ENCODE results near the gene RABGAP1L. TPM values are rescaled to one million over a fixed set of nuclear protein-coding genes. Genes with fewer than 3 reads are reported as not detected.

RABGAP1L gene
- total RNA-seq, 4 donors from 2014 or later, result 39.3 to 101 (median 63.7) TPM

DNA sequence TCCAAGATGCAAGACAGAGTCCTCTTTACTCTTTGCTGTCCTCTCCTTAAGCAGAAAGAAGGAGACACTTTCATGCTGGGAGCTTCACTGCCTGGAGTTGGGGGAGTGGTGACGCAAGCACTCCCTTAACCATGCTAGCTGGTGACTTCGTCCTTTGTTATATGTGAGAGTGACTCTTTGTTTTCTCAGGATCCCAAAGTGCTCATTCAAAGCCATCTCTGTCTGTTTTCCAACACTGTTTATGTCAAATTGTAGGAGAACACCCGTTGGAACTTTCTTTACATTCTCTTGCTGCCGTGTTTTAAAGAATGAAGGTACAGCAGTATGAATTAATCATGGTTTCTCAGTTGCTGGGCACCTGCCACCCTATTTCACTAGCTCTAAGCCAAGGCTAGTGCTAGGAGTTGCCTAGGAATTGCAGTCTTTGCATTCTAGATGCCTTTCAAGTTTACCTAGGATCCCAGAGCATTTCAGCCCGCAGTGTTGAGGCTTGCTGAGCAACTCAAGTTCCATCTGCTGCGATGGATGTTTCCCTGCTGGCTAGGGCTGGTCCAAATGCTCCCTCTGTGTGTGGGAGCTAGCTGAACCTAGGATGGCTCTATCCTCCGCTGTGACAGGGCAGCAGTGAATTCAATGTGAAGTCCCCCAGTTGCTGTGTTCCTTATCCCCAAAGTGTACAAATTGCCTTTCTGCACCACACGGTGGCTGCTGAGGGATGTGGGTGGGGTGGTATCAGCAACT lies 205.8 kb downstream of the RABGAP1L start:
- TF ChIP-seq, protein P1, sequence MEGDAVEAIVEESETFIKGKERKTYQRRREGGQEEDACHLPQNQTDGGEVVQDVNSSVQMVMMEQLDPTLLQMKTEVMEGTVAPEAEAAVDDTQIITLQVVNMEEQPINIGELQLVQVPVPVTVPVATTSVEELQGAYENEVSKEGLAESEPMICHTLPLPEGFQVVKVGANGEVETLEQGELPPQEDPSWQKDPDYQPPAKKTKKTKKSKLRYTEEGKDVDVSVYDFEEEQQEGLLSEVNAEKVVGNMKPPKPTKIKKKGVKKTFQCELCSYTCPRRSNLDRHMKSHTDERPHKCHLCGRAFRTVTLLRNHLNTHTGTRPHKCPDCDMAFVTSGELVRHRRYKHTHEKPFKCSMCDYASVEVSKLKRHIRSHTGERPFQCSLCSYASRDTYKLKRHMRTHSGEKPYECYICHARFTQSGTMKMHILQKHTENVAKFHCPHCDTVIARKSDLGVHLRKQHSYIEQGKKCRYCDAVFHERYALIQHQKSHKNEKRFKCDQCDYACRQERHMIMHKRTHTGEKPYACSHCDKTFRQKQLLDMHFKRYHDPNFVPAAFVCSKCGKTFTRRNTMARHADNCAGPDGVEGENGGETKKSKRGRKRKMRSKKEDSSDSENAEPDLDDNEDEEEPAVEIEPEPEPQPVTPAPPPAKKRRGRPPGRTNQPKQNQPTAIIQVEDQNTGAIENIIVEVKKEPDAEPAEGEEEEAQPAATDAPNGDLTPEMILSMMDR (IDR thresholded peaks at IDR 0.05), result no peak
- TF ChIP-seq POLR2AphosphoS5 (IDR thresholded peaks at IDR 0.05) (no peak), POLR2A (IDR thresholded peaks at IDR 0.05; ENCODE audit: low read depth) (no peak), EP300 (IDR thresholded peaks at IDR 0.05) (no peak)
- 89% methylated on average over 8 of the region's 8 CpGs for WGBS
- H3K27me3 ChIP-seq, result no peaks in the 10 kb centered on the region
- intact Hi-C loops (cut with DNase I), result no loop called here
- H3K9me3 ChIP-seq, result no peaks in the 10 kb centered on the region
- no peak overlapping the region for H3K4me3 ChIP-seq
- no peak overlapping the region for H3K27ac ChIP-seq (replicated peaks in 1 of 4)
- no peaks in the 10 kb centered on the region for H3K4me1 ChIP-seq
- DNase-seq (ENCODE audit: extremely low spot score), result no peak
- H3K36me3 ChIP-seq, result no peaks in the 10 kb centered on the region

DNA sequence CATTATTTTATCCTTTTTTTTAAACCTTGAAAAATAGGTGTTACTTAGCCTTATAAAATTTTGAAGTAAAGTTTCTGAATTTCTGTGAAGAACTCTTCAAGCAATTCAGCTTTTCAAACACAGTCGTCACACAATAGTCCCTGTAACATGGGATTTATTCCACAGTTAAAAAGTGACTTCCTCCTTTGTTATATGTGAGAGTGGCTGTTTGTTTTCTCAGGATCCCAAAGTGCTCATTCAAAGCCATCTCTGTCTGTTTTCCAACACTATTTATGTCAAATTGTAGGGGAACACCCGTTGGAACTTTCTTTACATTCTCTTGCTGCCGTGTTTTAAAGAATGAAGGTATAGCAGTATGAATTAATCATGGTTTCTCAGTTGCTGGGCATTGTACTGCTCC lies 207.6 kb downstream of the RABGAP1L start:
- DNase-seq (ENCODE audit: extremely low spot score), result no peak
- no peaks in the 10 kb centered on the region for H3K36me3 ChIP-seq
- no peak overlapping the region for H3K4me3 ChIP-seq
- intact Hi-C loops (cut with DNase I), result no loop called here
- 72% methylated on average over 3 of the region's 3 CpGs for WGBS
- no peak overlapping the region for H3K27ac ChIP-seq (replicated peaks in 1 of 4)
- H3K27me3 ChIP-seq, result no peaks in the 10 kb centered on the region
- H3K4me1 ChIP-seq, result no peaks in the 10 kb centered on the region
- no peaks in the 10 kb centered on the region for H3K9me3 ChIP-seq
- no peak for TF ChIP-seq POLR2A (IDR thresholded peaks at IDR 0.05; ENCODE audit: low read depth)

DNA sequence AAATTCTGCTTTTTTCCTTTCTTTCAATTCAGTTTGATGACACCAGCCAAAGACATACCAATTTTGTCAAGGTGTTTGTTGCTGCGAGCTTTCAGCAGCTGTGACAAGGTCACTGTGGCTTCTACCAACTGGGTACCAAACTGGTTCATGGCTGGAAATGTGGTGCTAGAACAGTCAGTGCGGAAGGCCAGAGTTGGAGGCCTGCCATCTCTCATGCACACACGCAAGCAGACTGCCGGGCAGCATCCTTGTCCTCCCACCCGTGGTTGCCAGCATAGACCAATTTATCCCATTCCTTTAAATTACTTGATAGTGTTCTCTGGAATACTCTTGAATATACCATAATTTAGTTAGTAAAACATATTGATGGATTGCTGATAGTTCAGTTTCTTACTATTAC lies 208.6 kb downstream of the RABGAP1L start:
- TF ChIP-seq POLR2AphosphoS5 (IDR thresholded peaks at IDR 0.05) (no peak), POLR2A (IDR thresholded peaks at IDR 0.05; ENCODE audit: low read depth) (no peak), EP300 (IDR thresholded peaks at IDR 0.05) (no peak)
- TF ChIP-seq, protein P1 (IDR thresholded peaks at IDR 0.05), result no peak
- 97% methylated on average over 5 of the region's 5 CpGs for WGBS
- Histone ChIP-seq H3K27me3 (no peaks in the 10 kb centered on the region), H3K27ac (replicated peaks in 1 of 4) (no peak overlapping the region), H3K4me1 (no peaks in the 10 kb centered on the region), H3K36me3 (no peaks in the 10 kb centered on the region), H3K4me3 (no peak overlapping the region), H3K9me3 (no peaks in the 10 kb centered on the region)
- intact Hi-C loops (cut with DNase I), result no loop called here
- DNase-seq (ENCODE audit: extremely low spot score), result no peak

DNA sequence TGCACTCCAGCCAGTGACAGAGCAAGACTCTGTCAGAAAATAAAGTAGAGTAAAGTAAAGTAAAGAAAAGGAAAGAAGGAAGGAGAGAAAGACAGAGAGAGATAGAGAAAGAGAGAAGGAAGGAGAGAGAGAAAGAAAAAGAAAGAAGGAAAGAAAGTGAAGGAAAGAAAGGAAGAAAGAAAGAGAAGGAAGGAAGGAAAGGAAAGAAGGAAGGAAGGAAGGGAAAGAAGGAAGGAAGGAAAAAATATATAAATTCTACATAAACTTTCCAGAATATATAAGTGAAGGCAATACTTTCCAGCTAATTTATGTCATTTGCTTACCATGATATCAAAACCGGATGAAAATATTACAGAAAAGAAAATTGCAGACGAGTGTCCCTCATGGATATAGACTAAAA lies 216.7 kb downstream of the RABGAP1L start:
- TF ChIP-seq POLR2A (IDR thresholded peaks at IDR 0.05; ENCODE audit: low read depth) (no peak), EP300 (IDR thresholded peaks at IDR 0.05) (no peak), POLR2AphosphoS5 (IDR thresholded peaks at IDR 0.05) (no peak)
- TF ChIP-seq, protein P1 (IDR thresholded peaks at IDR 0.05), result no peak
- no peaks in the 10 kb centered on the region for H3K4me1 ChIP-seq
- intact Hi-C loops (cut with DNase I), result no loop called here
- H3K27ac ChIP-seq (replicated peaks in 1 of 4), result no peak overlapping the region
- H3K36me3 ChIP-seq, result peaks cover 0 to 5% (median 0%) of the 10 kb centered on the region in 4 donors
- H3K4me3 ChIP-seq, result no peak overlapping the region
- no peaks in the 10 kb centered on the region for H3K9me3 ChIP-seq
- WGBS, result 98% methylated on average over 2 of the region's 2 CpGs
- no peak for DNase-seq (ENCODE audit: extremely low spot score)
- H3K27me3 ChIP-seq, result no peaks in the 10 kb centered on the region

DNA sequence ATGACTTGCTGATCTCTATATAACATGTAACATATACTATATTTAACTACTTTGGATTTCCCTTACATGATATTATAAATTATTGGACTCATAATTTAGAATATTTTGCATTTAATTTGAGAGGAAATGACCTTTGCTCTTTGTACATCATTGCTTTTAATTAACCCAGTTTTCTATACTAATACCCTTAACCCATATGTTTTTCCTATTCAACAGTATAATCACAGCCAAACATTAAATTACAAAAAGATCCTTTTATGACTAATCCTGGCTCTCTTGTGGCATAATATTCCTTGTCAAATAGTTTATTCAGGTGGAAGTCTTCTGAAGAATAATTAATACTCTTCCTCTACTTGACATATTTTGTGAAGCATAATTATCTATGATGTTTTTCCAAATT lies 232.4 kb downstream of the RABGAP1L start:
- no peak for DNase-seq (ENCODE audit: extremely low spot score)
- Histone ChIP-seq H3K4me1 (no peaks in the 10 kb centered on the region), H3K27ac (replicated peaks in 1 of 4) (no peak overlapping the region), H3K9me3 (peaks cover 0 to 4% (median 0%) of the 10 kb centered on the region in 4 donors), H3K36me3 (peaks cover 0 to 10% (median 6%) of the 10 kb centered on the region in 4 donors), H3K27me3 (no peaks in the 10 kb centered on the region), H3K4me3 (no peak overlapping the region)
- intact Hi-C loops (cut with DNase I), result no loop called here
- TF ChIP-seq EP300 (IDR thresholded peaks at IDR 0.05) (no peak), POLR2A (IDR thresholded peaks at IDR 0.05; ENCODE audit: low read depth) (no peak), POLR2AphosphoS5 (IDR thresholded peaks at IDR 0.05) (no peak)
- TF ChIP-seq, protein P1 (IDR thresholded peaks at IDR 0.05), result no peak
